ENCODE data around the gene MPPE1.

- no peak for TF ChIP-seq EP300 (conservative IDR thresholded peaks at IDR 0.05; ENCODE audit: poor library complexity, severe bottlenecking)
- TF ChIP-seq CTCF (IDR thresholded peaks at IDR 0.05; ENCODE audit: poor library complexity, severe bottlenecking), result no peak
These were observed 16.4 kb downstream of the MPPE1 start for GRCh38 chr18:11891737-11892136.
